GM12892 (cell line): ENCODE data around the gene GAL3ST3.

ENCODE experiments used
- POLR2A ChIP-seq: IDR thresholded peaks from 2 replicates; pipeline ENCODE4 v1.6.1; 2011; ENCODE audit warnings: low read depth, low read length, control low read depth
- POLR2AphosphoS5 ChIP-seq: IDR thresholded peaks from 2 replicates; pipeline ENCODE4 v1.6.1; 2011; ENCODE audit warnings: low read depth, low read length, control low read depth
- TAF1 ChIP-seq: IDR thresholded peaks from 2 replicates; pipeline ENCODE4 v1.6.1; 2011; ENCODE audit warnings: low read depth, mild to moderate bottlenecking, control low read depth, low read length, borderline replicate concordance

GRCh38 chr11:66007201-66007634 is 41.7 kb downstream of the GAL3ST3 start:
- TF ChIP-seq POLR2AphosphoS5 (no peak), POLR2A (no peak), TAF1 (no peak)
